Natural killer cell (primary cell): Measurements from ENCODE around the gene STX4. TPM values are rescaled to one million over a fixed set of nuclear protein-coding genes. Genes with fewer than 3 reads are reported as not detected.

Source experiments
- ATAC-seq, 3 donors: fragments of 150-1000 bp in 2 of 3; fragments of 200-7000 bp in 1 of 3; cut with Tn5 transposase; 1 replicate in 1 of 3; 2 replicates in 2 of 3; pipeline ENCODE4 v1.10.0; 2021; ENCODE audit warnings: mild to moderate bottlenecking in 2 of 3, moderate library complexity in 2 of 3
- DNase-seq, 2 donors: peaks; one replicate each; pipeline versions ENCODE4 v3.0.0 to v3.0.0-alpha.2; 2013 to 2021; ENCODE audit warnings: mixed read lengths in 1 of 2
- H3K27ac ChIP-seq: one replicate; pipeline ENCODE4 v1.5.1; 2013; ENCODE audit warnings: mild to moderate bottlenecking, low read length
- H3K27me3 ChIP-seq: one replicate; pipeline ENCODE4 v1.6.1; 2013; ENCODE audit warnings: low read length; ENCODE audit not compliant: control insufficient read depth, insufficient read depth
- H3K36me3 ChIP-seq: one replicate; pipeline ENCODE4 v1.6.1; 2013; ENCODE audit warnings: low read length; ENCODE audit not compliant: control insufficient read depth, insufficient read depth
- H3K4me1 ChIP-seq: one replicate; pipeline ENCODE4 v1.6.1; 2013; ENCODE audit warnings: low read length; ENCODE audit not compliant: control insufficient read depth, insufficient read depth
- H3K4me3 ChIP-seq: one replicate; pipeline ENCODE4 v1.5.1; 2013; ENCODE audit warnings: low read length
- H3K9me3 ChIP-seq: one replicate; pipeline ENCODE4 v1.6.1; 2013; ENCODE audit warnings: low read length; ENCODE audit not compliant: control insufficient read depth, insufficient read depth
- H3K27ac Mint-ChIP-seq, 2 donors: one replicate each; pipeline ENCODE4 v1.8.0; 2022; ENCODE audit warnings: mild to moderate bottlenecking in 2 of 2, mixed read lengths in 2 of 2, moderate library complexity in 1 of 2
- H3K27me3 Mint-ChIP-seq, 2 donors: one replicate each; pipeline ENCODE4 v1.8.0; 2022; ENCODE audit warnings: low read depth in 2 of 2, mixed read lengths in 2 of 2
- H3K36me3 Mint-ChIP-seq: one replicate; pipeline ENCODE4 v1.8.0; 2022; ENCODE audit warnings: mixed read lengths
- H3K4me1 Mint-ChIP-seq, 2 donors: one replicate each; pipeline ENCODE4 v1.8.0; 2022; ENCODE audit warnings: mixed read lengths in 2 of 2
- H3K4me3 Mint-ChIP-seq: one replicate; pipeline ENCODE4 v1.8.0; 2022; ENCODE audit warnings: mild to moderate bottlenecking, moderate library complexity, mixed read lengths
- H3K9me3 Mint-ChIP-seq, 2 donors: one replicate each; pipeline ENCODE4 v1.8.0; 2022; ENCODE audit warnings: mixed read lengths in 2 of 2
- CTCF ChIP-seq: fragments of 200-600 bp; IDR thresholded peaks from one replicate; pipeline ENCODE4 v1.8.0; 2022; ENCODE audit warnings: antibody characterized with exemption
- WGBS: methylation state at CpG from one replicate; pipeline ENCODE4 v1.1.7; 2013; ENCODE audit warnings: missing lambda C conversion rate; ENCODE audit not compliant: insufficient coverage; 5-methylcytosine and 5-hydroxymethylcytosine counted together
- intact Hi-C: fragments of 100-400 bp; cut with micrococcal nuclease; formaldehyde crosslinking; loops from one replicate; pipeline ENCODE4 v1.14.2; 2022
- total RNA-seq, 4 donors: library from RNA; stranded (reverse); fragments of 120-200 nt in 1 of 4; gene quantifications; one replicate each; pipeline versions ENCODE4 v1.2.3 to v1.2.4, GENCODE V29; 2013 to 2022

The STX4 gene
- total RNA-seq, 3 donors from 2014 or later (not counting 1 experiment from before 2014, with no cell fraction given), result 128 to 145 (median 133) TPM

- Mint-ChIP-seq H3K4me1 (peaks cover 0 to 5% of the 10 kb centered on the region in 2 donors), H3K27ac (no peak overlapping the region), H3K4me3 (no peak overlapping the region), H3K36me3 (no peaks in the 10 kb centered on the region), H3K9me3 (no peaks in the 10 kb centered on the region), H3K27me3 (peaks cover 0 to 27% of the 10 kb centered on the region in 2 donors)
- no peaks in the 10 kb centered on the region for H3K36me3 ChIP-seq
- no peak for DNase-seq
- H3K4me3 ChIP-seq, result no peak overlapping the region
- intact Hi-C loops, result no loop called here
- H3K4me1 ChIP-seq, result peaks cover under 1% of the 10 kb centered on the region
- TF ChIP-seq CTCF, result no peak
- peaks cover 3% of the 10 kb centered on the region for H3K27me3 ChIP-seq
- H3K27ac ChIP-seq, result no peak overlapping the region
- WGBS, result 81% methylated on average over 16 of the region's 16 CpGs
- no peaks in the 10 kb centered on the region for H3K9me3 ChIP-seq
- no peak for ATAC-seq
Measured at GRCh38 chr16:31005350-31006085, 27.8 kb upstream of the STX4 start.

GRCh38 chr16:31006086-31006385 is 27.3 kb upstream of the STX4 start:
- Histone ChIP-seq H3K36me3 (no peaks in the 10 kb centered on the region), H3K4me3 (no peak overlapping the region), H3K9me3 (no peaks in the 10 kb centered on the region), H3K27me3 (peaks cover 7% of the 10 kb centered on the region), H3K27ac (no peak overlapping the region), H3K4me1 (peaks cover 5% of the 10 kb centered on the region)
- TF ChIP-seq CTCF, result no peak
- H3K27ac Mint-ChIP-seq, result no peak overlapping the region
- H3K36me3 Mint-ChIP-seq, result no peaks in the 10 kb centered on the region
- intact Hi-C loops, result no loop called here
- H3K4me3 Mint-ChIP-seq, result no peak overlapping the region
- peaks cover 0 to 29% of the 10 kb centered on the region in 2 donors for H3K27me3 Mint-ChIP-seq
- H3K4me1 Mint-ChIP-seq, result peaks cover 0 to 8% of the 10 kb centered on the region in 2 donors
- H3K9me3 Mint-ChIP-seq, result no peaks in the 10 kb centered on the region
- 78% methylated on average over 7 of the region's 7 CpGs for WGBS
- ATAC-seq (no peak), DNase-seq (no peak)

GRCh38 chr16:31006589-31006988 is 26.8 kb upstream of the STX4 start:
- peaks cover 7% of the 10 kb centered on the region for H3K4me1 ChIP-seq
- no peaks in the 10 kb centered on the region for H3K36me3 Mint-ChIP-seq
- ATAC-seq, result no peak
- no peak for DNase-seq
- H3K27ac ChIP-seq, result no peak overlapping the region
- no peak overlapping the region for H3K4me3 ChIP-seq
- H3K4me3 Mint-ChIP-seq, result no peak overlapping the region
- H3K27me3 Mint-ChIP-seq, result peaks cover 5 to 35% of the 10 kb centered on the region in 2 donors
- intact Hi-C loops, result no loop called here
- peaks cover 13% of the 10 kb centered on the region for H3K27me3 ChIP-seq
- H3K27ac Mint-ChIP-seq, result no peak overlapping the region
- 97% methylated on average over 8 of the region's 8 CpGs for WGBS
- peaks cover 0 to 13% of the 10 kb centered on the region in 2 donors for H3K4me1 Mint-ChIP-seq
- no peaks in the 10 kb centered on the region for H3K9me3 Mint-ChIP-seq
- no peaks in the 10 kb centered on the region for H3K9me3 ChIP-seq
- H3K36me3 ChIP-seq, result no peaks in the 10 kb centered on the region
- TF ChIP-seq CTCF, result no peak

GRCh38 chr16:31007684-31008083 is 25.7 kb upstream of the STX4 start:
- Mint-ChIP-seq H3K27me3 (peaks cover 15 to 45% of the 10 kb centered on the region in 2 donors), H3K9me3 (no peaks in the 10 kb centered on the region), H3K27ac (no peak overlapping the region), H3K4me1 (peaks cover 0 to 20% of the 10 kb centered on the region in 2 donors), H3K4me3 (no peak overlapping the region), H3K36me3 (no peaks in the 10 kb centered on the region)
- Histone ChIP-seq H3K27me3 (peaks cover 17% of the 10 kb centered on the region), H3K27ac (no peak overlapping the region), H3K4me3 (no peak overlapping the region), H3K4me1 (peaks cover 7% of the 10 kb centered on the region), H3K36me3 (no peaks in the 10 kb centered on the region), H3K9me3 (no peaks in the 10 kb centered on the region)
- 59% methylated on average over 5 of the region's 6 CpGs for WGBS
- intact Hi-C loops, result no loop called here
- no peak for TF ChIP-seq CTCF
- ATAC-seq, result no peak
- DNase-seq, result no peak
